Measurements from ENCODE around the gene FGF14.

FGF14 gene

DNA sequence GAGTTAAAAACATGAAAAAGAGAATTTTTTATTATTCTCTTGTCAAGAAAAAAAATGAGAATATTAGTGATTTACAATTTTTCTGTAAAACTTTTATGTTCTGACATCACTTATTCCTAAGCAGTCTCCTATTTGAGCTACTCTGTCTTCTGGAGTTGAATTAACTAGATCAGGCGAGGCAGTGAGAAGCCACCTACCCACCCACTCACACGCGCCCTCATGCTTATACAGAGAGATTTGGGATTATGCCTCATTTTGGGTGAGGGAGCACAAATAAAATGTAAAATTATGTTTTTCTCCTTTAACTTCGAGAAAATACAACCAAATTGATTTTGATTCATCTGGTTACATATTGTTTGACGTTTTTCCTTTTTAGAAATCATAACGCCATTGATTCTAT is 524.9 kb downstream of the FGF14 start:
- Histone ChIP-seq H3K4me3 (ENCODE audit: low read depth in 1 of 2, low read length in 2 of 2) (no peak overlapping the region), H3K36me3 (ENCODE audit: control insufficient read depth in 1 of 2, insufficient read depth in 2 of 2, low read length in 2 of 2) (no peaks in the 10 kb centered on the region), H3K4me1 (ENCODE audit: control insufficient read depth in 1 of 2, insufficient read depth in 2 of 2, low read length in 2 of 2) (no peaks in the 10 kb centered on the region), H3K27me3 (ENCODE audit: low read depth, low read length) (no peaks in the 10 kb centered on the region), H3K9me3 (ENCODE audit: control insufficient read depth in 1 of 2, low read length in 2 of 2) (no peaks in the 10 kb centered on the region), H3K27ac (ENCODE audit: low read length) (no peak overlapping the region)

GRCh38 chr13:101875717-101876393 is 526.0 kb downstream of the FGF14 start:
- Histone ChIP-seq H3K27me3 (ENCODE audit: low read depth, low read length) (no peaks in the 10 kb centered on the region), H3K36me3 (ENCODE audit: control insufficient read depth in 1 of 2, insufficient read depth in 2 of 2, low read length in 2 of 2) (no peaks in the 10 kb centered on the region), H3K27ac (ENCODE audit: low read length) (no peak overlapping the region), H3K9me3 (ENCODE audit: control insufficient read depth in 1 of 2, low read length in 2 of 2) (no peaks in the 10 kb centered on the region), H3K4me3 (ENCODE audit: low read depth in 1 of 2, low read length in 2 of 2) (no peak overlapping the region), H3K4me1 (ENCODE audit: control insufficient read depth in 1 of 2, insufficient read depth in 2 of 2, low read length in 2 of 2) (no peaks in the 10 kb centered on the region)

GRCh38 chr13:101875091-101875490 is 526.8 kb downstream of the FGF14 start:
- H3K27me3 ChIP-seq (ENCODE audit: low read depth, low read length), result no peaks in the 10 kb centered on the region
- no peaks in the 10 kb centered on the region for H3K4me1 ChIP-seq (ENCODE audit: control insufficient read depth in 1 of 2, insufficient read depth in 2 of 2, low read length in 2 of 2)
- no peaks in the 10 kb centered on the region for H3K9me3 ChIP-seq (ENCODE audit: control insufficient read depth in 1 of 2, low read length in 2 of 2)
- H3K27ac ChIP-seq (ENCODE audit: low read length), result no peak overlapping the region
- no peaks in the 10 kb centered on the region for H3K36me3 ChIP-seq (ENCODE audit: control insufficient read depth in 1 of 2, insufficient read depth in 2 of 2, low read length in 2 of 2)
- no peak overlapping the region for H3K4me3 ChIP-seq (ENCODE audit: low read depth in 1 of 2, low read length in 2 of 2)

DNA sequence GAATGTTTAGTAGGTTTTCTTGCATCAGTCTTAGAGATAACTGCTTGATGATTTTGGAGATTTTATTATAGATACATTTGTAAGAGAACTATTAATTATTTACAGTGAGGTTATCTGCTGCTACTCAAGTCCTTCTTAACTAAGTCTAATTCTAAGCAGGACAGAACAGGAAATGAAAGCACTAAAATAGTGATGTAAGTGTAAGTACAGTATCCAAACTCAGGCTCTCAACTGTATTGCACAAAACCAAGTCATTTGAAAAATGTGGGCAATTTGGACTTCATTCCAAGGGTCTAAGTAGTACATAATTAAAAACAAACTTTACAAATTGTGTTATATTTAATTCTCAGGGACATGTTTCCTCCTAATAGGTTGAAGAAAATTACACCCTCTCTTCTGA is 532.3 kb downstream of the FGF14 start:
- H3K4me1 ChIP-seq (ENCODE audit: control insufficient read depth in 1 of 2, insufficient read depth in 2 of 2, low read length in 2 of 2), result peaks cover 0 to 4% of the 10 kb centered on the region in 2 donors
- no peak overlapping the region for H3K27ac ChIP-seq (ENCODE audit: low read length)
- H3K9me3 ChIP-seq (ENCODE audit: control insufficient read depth in 1 of 2, low read length in 2 of 2), result no peaks in the 10 kb centered on the region
- H3K36me3 ChIP-seq (ENCODE audit: control insufficient read depth in 1 of 2, insufficient read depth in 2 of 2, low read length in 2 of 2), result no peaks in the 10 kb centered on the region
- no peak overlapping the region for H3K4me3 ChIP-seq (ENCODE audit: low read depth in 1 of 2, low read length in 2 of 2)
- H3K27me3 ChIP-seq (ENCODE audit: low read depth, low read length), result no peaks in the 10 kb centered on the region

GRCh38 chr13:101868585-101869469 is 533.0 kb downstream of the FGF14 start:
- H3K9me3 ChIP-seq (ENCODE audit: control insufficient read depth in 1 of 2, low read length in 2 of 2), result no peaks in the 10 kb centered on the region
- no peaks in the 10 kb centered on the region for H3K36me3 ChIP-seq (ENCODE audit: control insufficient read depth in 1 of 2, insufficient read depth in 2 of 2, low read length in 2 of 2)
- H3K27me3 ChIP-seq (ENCODE audit: low read depth, low read length), result no peaks in the 10 kb centered on the region
- H3K27ac ChIP-seq (ENCODE audit: low read length), result no peak overlapping the region
- H3K4me1 ChIP-seq (ENCODE audit: control insufficient read depth in 1 of 2, insufficient read depth in 2 of 2, low read length in 2 of 2), result peaks cover 0 to 4% of the 10 kb centered on the region in 2 donors
- no peak overlapping the region for H3K4me3 ChIP-seq (ENCODE audit: low read depth in 1 of 2, low read length in 2 of 2)

DNA sequence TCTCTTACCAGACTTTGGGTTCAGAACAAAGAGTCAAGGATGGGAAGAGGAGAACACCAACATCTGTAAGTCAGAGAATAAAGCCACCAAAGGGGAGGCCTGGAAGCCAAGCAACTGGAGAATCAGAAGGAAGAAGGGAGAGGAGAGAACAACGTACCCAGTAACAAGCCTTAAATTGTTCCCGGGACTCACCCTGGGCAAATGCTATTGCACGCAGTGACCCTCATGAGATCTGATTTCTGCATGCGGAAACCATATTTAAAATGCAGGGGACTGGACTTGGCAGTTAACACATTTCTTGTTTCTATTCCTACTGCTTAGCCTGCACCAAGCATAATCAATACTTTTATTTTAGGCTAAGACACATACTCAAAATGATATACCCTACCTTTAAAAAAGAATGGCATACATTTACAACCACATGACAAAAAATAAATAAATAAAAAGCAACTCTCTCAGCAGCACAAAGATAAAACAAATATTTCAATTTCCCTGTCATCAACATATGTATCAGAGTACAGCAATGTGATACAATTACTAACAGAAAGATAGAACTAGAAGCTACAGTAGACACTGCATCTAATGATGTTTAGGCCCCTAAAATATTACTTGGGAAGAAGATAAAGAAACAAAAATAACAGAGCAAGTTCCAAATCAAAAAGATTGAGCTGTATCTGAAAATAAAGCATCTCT is 534.8 kb downstream of the FGF14 start:
- Histone ChIP-seq H3K4me1 (ENCODE audit: control insufficient read depth in 1 of 2, insufficient read depth in 2 of 2, low read length in 2 of 2) (peaks cover 0 to 4% of the 10 kb centered on the region in 2 donors), H3K27me3 (ENCODE audit: low read depth, low read length) (no peaks in the 10 kb centered on the region), H3K9me3 (ENCODE audit: control insufficient read depth in 1 of 2, low read length in 2 of 2) (no peaks in the 10 kb centered on the region), H3K36me3 (ENCODE audit: control insufficient read depth in 1 of 2, insufficient read depth in 2 of 2, low read length in 2 of 2) (no peaks in the 10 kb centered on the region), H3K4me3 (ENCODE audit: low read depth in 1 of 2, low read length in 2 of 2) (no peak overlapping the region), H3K27ac (ENCODE audit: low read length) (no peak overlapping the region)

DNA sequence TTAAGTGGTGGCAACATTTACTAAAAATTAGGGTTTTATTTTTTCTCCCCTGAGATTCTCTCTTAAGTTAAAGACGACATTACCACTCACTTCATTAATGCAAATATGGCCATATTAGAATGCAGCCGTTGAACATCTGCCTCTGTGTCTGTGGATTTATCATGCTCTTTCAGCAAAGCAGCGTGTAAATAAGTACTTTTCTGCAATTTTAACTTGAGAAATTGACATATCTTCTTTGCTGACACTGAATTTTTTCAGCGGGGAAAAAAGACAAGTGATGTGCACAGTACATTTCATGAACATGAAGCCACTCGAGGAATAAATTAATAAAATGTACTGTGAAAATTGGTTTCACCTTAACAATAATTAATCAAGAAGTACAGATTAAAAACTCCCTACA is 543.0 kb downstream of the FGF14 start:
- Histone ChIP-seq H3K4me3 (ENCODE audit: low read depth in 1 of 2, low read length in 2 of 2) (no peak overlapping the region), H3K4me1 (ENCODE audit: control insufficient read depth in 1 of 2, insufficient read depth in 2 of 2, low read length in 2 of 2) (no peaks in the 10 kb centered on the region), H3K9me3 (ENCODE audit: control insufficient read depth in 1 of 2, low read length in 2 of 2) (no peaks in the 10 kb centered on the region), H3K36me3 (ENCODE audit: control insufficient read depth in 1 of 2, insufficient read depth in 2 of 2, low read length in 2 of 2) (no peaks in the 10 kb centered on the region), H3K27ac (ENCODE audit: low read length) (no peak overlapping the region), H3K27me3 (ENCODE audit: low read depth, low read length) (no peaks in the 10 kb centered on the region)

DNA sequence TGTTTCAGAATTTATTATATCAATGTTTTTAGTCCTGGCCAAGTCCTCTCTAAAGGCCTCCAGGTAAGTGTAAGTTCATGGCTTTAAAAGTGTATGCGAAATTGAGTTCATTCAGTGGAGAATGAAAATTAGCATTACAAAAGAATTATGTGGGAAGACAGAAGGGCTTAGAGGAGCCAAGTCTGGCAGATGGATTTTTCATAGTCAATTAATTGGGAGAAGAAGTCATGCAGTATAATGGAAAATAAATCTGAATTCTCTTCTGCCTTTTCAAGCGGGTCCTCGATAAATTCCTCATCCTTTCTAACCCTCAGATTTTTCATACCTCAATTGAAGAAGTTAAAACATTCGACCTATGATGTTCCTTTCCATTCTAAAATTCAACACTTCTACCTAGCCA is 555.1 kb downstream of the FGF14 start:
- H3K27me3 ChIP-seq (ENCODE audit: low read depth, low read length), result no peaks in the 10 kb centered on the region
- H3K4me1 ChIP-seq (ENCODE audit: control insufficient read depth in 1 of 2, insufficient read depth in 2 of 2, low read length in 2 of 2), result no peaks in the 10 kb centered on the region
- no peaks in the 10 kb centered on the region for H3K36me3 ChIP-seq (ENCODE audit: control insufficient read depth in 1 of 2, insufficient read depth in 2 of 2, low read length in 2 of 2)
- H3K9me3 ChIP-seq (ENCODE audit: control insufficient read depth in 1 of 2, low read length in 2 of 2), result no peaks in the 10 kb centered on the region
- H3K27ac ChIP-seq (ENCODE audit: low read length), result no peak overlapping the region
- no peak overlapping the region for H3K4me3 ChIP-seq (ENCODE audit: low read depth in 1 of 2, low read length in 2 of 2)

GRCh38 chr13:101846249-101846648 is 555.6 kb downstream of the FGF14 start:
- Histone ChIP-seq H3K9me3 (ENCODE audit: control insufficient read depth in 1 of 2, low read length in 2 of 2) (no peaks in the 10 kb centered on the region), H3K36me3 (ENCODE audit: control insufficient read depth in 1 of 2, insufficient read depth in 2 of 2, low read length in 2 of 2) (no peaks in the 10 kb centered on the region), H3K4me3 (ENCODE audit: low read depth in 1 of 2, low read length in 2 of 2) (no peak overlapping the region), H3K27me3 (ENCODE audit: low read depth, low read length) (no peaks in the 10 kb centered on the region), H3K27ac (ENCODE audit: low read length) (no peak overlapping the region), H3K4me1 (ENCODE audit: control insufficient read depth in 1 of 2, insufficient read depth in 2 of 2, low read length in 2 of 2) (no peaks in the 10 kb centered on the region)

DNA sequence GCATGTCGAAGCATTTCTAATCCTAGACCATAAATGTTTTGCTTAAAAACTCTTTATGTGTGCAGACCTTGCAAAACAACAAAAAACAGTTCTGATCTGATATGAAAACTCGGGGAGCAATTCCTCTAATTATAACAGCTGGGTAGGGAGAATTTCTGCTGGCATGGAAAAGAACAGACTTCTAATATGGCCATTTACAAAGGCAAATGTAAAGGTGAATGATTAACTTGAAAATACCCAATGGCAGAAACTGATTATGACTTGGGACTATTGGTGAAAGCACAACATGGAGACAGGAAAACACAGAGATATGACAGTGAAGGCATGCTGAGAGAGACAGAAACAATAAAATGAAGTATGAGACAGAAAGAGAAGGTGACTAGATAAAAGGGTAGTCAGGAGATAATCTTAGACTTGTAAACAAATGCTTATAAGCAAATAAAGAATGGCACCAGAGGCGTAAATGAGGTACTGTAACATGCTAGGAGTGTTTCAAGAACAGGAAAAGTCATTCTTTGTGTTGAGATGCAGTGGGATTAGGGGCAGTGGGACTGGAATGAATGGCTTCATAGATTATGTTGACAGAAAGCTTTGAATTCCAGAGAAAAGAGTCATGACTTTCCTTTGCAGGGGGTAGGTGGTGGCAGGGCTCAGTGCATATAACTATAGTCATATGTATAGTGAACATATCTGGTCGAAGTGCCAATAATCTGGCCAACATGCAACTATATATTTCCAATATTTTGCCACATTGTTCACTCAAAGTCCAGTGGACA is 556.4 kb downstream of the FGF14 start:
- H3K9me3 ChIP-seq (ENCODE audit: control insufficient read depth in 1 of 2, low read length in 2 of 2), result no peaks in the 10 kb centered on the region
- H3K27me3 ChIP-seq (ENCODE audit: low read depth, low read length), result no peaks in the 10 kb centered on the region
- H3K36me3 ChIP-seq (ENCODE audit: control insufficient read depth in 1 of 2, insufficient read depth in 2 of 2, low read length in 2 of 2), result no peaks in the 10 kb centered on the region
- H3K4me3 ChIP-seq (ENCODE audit: low read depth in 1 of 2, low read length in 2 of 2), result no peak overlapping the region
- H3K27ac ChIP-seq (ENCODE audit: low read length), result no peak overlapping the region
- no peaks in the 10 kb centered on the region for H3K4me1 ChIP-seq (ENCODE audit: control insufficient read depth in 1 of 2, insufficient read depth in 2 of 2, low read length in 2 of 2)

DNA sequence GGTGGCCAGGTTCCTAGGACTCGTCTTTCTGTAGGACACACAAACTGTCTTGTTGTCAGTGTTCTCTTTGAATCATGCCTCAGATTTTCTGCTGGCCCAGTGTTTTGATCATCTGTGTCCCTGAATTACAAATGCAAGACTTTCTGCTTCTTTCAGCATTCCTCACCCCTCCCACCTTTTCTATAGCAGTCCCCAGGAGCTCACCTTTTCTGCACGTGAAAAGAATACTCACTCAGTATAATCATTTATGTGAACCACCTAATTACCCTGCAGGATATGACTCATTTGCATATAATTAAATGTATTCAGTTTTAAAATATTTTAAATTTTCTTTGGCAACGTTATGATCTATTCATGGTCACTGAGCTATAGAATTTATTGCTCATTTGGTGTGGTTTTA is 560.1 kb downstream of the FGF14 start:
- Histone ChIP-seq H3K4me1 (ENCODE audit: control insufficient read depth in 1 of 2, insufficient read depth in 2 of 2, low read length in 2 of 2) (no peaks in the 10 kb centered on the region), H3K4me3 (ENCODE audit: low read depth in 1 of 2, low read length in 2 of 2) (no peak overlapping the region), H3K36me3 (ENCODE audit: control insufficient read depth in 1 of 2, insufficient read depth in 2 of 2, low read length in 2 of 2) (no peaks in the 10 kb centered on the region), H3K9me3 (ENCODE audit: control insufficient read depth in 1 of 2, low read length in 2 of 2) (no peaks in the 10 kb centered on the region), H3K27me3 (ENCODE audit: low read depth, low read length) (no peaks in the 10 kb centered on the region), H3K27ac (ENCODE audit: low read length) (no peak overlapping the region)

Data from muscle layer of duodenum (tissue), 2 donors.